Glomerular endothelial cell (primary cell): Measurements from ENCODE around the gene RALGPS1. TPM values are rescaled to one million over a fixed set of nuclear protein-coding genes. Genes with fewer than 3 reads are reported as not detected.

Experiments
- DNase-seq: peaks from one replicate; pipeline ENCODE4 v3.0.0-alpha.2; 2011; ENCODE audit warnings: low read depth, low spot score; ENCODE audit errors: extremely low read depth
- total RNA-seq: library from RNA; depleted of rRNA; stranded (reverse); fragments of >200 nt; gene quantifications from 2 replicates; pipeline ENCODE4 v1.2.3, GENCODE V29; 2015

RALGPS1 gene
- total RNA-seq, 1 donor from 2014 or later: 7.2 TPM

GRCh38 chr9:127198587-127198986, 284.0 kb downstream of the RALGPS1 start:
- DNase-seq: no peak

GRCh38 chr9:127199001-127199791, 284.6 kb downstream of the RALGPS1 start:
- no peak for DNase-seq

GRCh38 chr9:127200106-127200862, 285.7 kb downstream of the RALGPS1 start:
- DNase-seq: no peak

- no peak for DNase-seq
These were observed 286.5 kb downstream of the RALGPS1 start for GRCh38 chr9:127201071-127201541.

- no peak for DNase-seq
These were observed 287.1 kb downstream of the RALGPS1 start for GRCh38 chr9:127201731-127202130.

- DNase-seq: no peak
These were observed 288.0 kb downstream of the RALGPS1 start for GRCh38 chr9:127202461-127203169.

GRCh38 chr9:127203681-127204327, 289.2 kb downstream of the RALGPS1 start:
- DNase-seq: no peak

- no peak for DNase-seq
These were observed 290.3 kb downstream of the RALGPS1 start for GRCh38 chr9:127204771-127205470.

- DNase-seq: no peak
These were observed 291.4 kb downstream of the RALGPS1 start for GRCh38 chr9:127205952-127206351.

GRCh38 chr9:127206666-127207065, 292.1 kb downstream of the RALGPS1 start:
- no peak for DNase-seq

GRCh38 chr9:127207734-127208410, 293.3 kb downstream of the RALGPS1 start:
- no peak for DNase-seq

GRCh38 chr9:127208416-127208815, 293.8 kb downstream of the RALGPS1 start:
- no peak for DNase-seq

- DNase-seq: no peak
These were observed 294.6 kb downstream of the RALGPS1 start for GRCh38 chr9:127209220-127209619.

- no peak for DNase-seq
These were observed 295.5 kb downstream of the RALGPS1 start for GRCh38 chr9:127209948-127210640.

GRCh38 chr9:127210851-127211730, 296.5 kb downstream of the RALGPS1 start:
- no peak for DNase-seq

- no peak for DNase-seq
These were observed 297.4 kb downstream of the RALGPS1 start for GRCh38 chr9:127211983-127212382.

- DNase-seq: no peak
These were observed 297.9 kb downstream of the RALGPS1 start for GRCh38 chr9:127212453-127212852.

GRCh38 chr9:127213859-127214258, 299.3 kb downstream of the RALGPS1 start:
- no peak for DNase-seq
